Left forelimb (tissue), 1 donor: ENCODE results near the gene HTR7.

ENCODE experiments used
- DNase-seq: peaks from one replicate; pipeline ENCODE4 v3.0.0-alpha.2; 2018; ENCODE audit warnings: low spot score

HTR7 gene

DNA sequence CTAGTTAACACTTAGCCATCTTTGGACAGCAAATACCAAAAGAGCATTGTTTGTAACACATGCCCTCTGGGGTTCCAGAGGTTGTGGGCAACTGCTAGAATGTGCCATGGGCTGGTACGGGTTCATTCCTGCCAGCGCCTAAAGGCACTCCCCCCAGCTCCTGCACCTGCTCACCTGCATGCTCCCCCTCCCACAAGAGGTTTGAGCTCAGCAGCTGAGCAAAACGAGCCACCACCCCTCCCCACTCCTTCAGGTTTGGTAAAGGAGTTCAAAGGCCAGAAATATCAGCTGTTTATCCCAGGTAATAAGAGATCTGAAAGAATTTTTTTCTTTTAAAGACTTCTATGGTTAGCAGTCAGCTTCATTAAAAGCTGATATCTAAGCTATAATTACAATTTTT lies 53.5 kb downstream of the HTR7 start:
- no peak for DNase-seq

DNA sequence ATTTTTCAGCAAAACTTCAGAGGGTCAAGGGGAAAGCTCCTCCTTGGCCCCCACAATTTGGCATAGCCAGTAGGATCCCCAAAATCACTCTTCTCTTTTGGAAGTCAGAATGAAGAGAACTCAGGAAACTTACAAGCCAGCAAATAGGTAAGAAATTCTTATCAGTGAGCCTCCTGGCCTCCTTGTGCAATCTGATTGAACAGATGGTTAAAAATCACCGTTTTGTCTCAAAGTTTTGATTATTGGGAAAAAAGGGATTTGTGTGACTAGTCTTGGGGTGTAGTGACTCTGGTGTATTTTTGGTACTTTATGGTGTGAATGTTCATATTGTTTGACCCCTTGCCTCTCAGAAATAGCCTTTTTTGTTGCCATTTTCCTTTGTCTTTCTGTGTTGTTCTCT lies 56.2 kb downstream of the HTR7 start:
- DNase-seq, result no peak

GRCh38 chr10:90800232-90800796 lies 57.5 kb downstream of the HTR7 start:
- no peak for DNase-seq

DNA sequence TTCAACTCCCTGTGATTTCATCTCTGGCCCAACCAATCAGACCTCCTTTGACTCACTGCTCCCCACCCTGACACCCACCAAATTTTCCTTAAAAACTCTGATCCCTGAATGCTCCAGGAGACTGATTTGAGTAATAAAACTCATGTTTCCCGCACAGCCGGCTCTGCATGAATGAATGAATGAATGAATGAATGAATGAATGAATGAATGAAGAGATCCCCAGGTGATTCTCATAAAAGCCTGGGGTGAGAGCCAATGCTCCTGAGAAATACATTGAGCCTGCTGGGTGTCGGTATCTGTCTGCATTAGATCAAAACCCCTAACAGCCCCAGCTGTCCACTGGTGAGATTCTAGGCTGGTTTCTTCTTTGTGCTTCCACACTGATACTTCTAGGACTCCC lies 58.7 kb downstream of the HTR7 start:
- DNase-seq, result no peak

GRCh38 chr10:90798482-90798881 lies 59.4 kb downstream of the HTR7 start:
- no peak for DNase-seq

DNA sequence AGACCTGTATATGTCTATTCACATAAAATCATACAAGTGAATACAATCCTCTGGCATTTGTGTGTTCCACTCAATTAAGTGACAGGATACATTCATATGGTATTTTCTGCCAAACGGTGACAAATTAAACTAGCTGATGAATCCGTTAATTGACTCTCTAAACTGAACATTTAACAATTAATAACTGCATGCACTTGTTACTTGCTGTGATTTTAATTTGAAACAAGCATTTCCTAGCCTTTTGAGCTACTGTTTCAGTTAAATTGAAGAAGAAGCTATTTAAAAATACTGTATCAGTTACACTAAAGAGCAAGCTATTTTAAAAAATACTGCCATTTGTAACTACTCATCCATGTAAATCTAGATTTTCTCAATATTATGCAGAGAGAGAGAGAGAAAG lies 67.4 kb downstream of the HTR7 start:
- DNase-seq, result no peak

- DNase-seq, result no peak
Observed at GRCh38 chr10:90788968-90789367, 68.9 kb downstream of the HTR7 start.

DNA sequence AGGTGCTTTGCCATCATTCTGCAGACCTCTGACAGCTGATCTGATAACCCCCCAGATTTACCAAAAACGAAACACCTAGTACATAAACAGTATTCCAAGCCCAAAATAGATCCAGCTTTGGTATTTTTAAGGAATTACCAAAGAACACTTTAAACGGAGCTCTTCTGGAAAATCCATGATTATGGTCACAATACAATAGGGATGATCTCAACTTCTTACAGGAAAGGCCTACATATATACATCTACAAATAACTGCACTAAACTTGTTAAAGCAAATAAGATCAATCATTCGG lies 69.7 kb downstream of the HTR7 start:
- no peak for DNase-seq

DNA sequence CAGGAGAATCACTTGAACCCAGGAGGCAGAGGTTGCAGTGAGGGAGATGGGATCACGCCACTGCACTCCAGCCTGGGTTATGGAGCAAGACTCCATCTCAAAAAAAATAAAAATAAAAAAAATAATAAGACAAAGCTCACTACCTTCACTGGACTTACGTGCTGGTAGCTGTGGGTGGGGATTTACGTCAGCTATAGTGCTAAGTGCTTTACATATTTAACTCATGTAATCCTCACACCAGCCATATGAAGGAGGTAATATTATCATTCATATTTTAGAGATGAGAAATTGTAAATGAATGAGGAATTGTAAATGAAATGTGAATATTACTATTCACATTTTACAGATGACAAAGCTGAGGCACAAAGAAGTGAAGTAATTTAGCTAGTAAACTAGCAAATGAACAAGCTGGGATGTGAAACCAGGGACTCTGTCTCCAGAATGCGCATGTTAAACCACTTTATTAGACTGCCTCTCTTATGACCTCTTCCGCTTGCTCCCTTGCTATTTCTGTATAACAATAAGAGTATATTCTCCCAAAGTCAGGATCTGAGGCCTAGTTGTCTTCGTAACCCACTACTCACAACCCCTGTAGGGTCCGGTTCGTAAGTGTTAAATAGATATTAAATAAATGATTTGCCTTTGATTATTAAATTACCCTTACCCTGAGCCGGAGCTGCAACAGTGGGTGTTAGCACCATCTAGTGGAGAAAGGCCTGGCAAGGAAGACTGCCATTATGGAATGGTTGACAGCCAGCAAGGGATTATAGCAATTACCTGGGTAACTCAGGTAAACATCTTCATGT lies 70.2 kb downstream of the HTR7 start:
- DNase-seq, result no peak

- DNase-seq, result no peak
Observed at GRCh38 chr10:90785782-90786181, 72.1 kb downstream of the HTR7 start.

GRCh38 chr10:90784771-90785170 lies 73.1 kb downstream of the HTR7 start:
- DNase-seq, result no peak

DNA sequence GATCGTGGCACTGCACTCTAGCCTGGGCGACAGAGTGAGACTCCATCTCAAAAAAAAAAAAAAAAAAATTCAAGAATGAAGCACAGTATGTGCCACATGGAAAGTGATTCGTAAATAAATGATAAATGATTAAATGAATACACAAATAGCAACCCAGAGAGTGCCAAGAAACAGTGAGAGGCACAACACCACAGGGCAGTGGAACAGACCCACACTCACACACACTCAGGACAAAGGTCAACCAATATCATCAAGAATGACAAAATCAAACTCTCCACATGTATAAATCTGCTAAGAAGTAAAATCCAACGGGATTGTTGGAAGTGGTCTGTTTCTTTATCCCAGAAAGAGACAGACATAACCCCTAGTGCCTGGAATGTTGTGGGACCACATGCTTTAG lies 77.4 kb downstream of the HTR7 start:
- no peak for DNase-seq

DNA sequence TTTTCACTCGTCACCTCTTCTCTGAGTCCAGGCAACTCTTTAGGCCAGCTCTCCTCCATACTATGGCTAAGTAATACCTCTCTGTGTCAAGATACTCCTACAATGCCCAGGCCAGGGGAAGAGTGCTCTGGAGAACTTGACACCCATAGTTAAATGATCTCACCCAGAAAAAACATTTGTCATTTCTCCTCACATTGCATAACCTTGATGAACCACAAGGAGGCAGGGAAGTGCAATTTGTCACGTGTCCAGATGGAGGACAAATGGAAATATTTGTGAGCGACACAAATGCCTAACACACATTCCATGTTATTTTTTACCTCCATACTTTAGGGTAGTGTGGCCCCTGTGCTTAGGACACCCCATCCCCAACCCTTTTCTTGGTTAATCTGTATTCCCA lies 78.3 kb downstream of the HTR7 start:
- no peak for DNase-seq

GRCh38 chr10:90777621-90778020 lies 80.2 kb downstream of the HTR7 start:
- DNase-seq, result no peak

- no peak for DNase-seq
Observed at GRCh38 chr10:90775351-90776028, 82.3 kb downstream of the HTR7 start.

DNA sequence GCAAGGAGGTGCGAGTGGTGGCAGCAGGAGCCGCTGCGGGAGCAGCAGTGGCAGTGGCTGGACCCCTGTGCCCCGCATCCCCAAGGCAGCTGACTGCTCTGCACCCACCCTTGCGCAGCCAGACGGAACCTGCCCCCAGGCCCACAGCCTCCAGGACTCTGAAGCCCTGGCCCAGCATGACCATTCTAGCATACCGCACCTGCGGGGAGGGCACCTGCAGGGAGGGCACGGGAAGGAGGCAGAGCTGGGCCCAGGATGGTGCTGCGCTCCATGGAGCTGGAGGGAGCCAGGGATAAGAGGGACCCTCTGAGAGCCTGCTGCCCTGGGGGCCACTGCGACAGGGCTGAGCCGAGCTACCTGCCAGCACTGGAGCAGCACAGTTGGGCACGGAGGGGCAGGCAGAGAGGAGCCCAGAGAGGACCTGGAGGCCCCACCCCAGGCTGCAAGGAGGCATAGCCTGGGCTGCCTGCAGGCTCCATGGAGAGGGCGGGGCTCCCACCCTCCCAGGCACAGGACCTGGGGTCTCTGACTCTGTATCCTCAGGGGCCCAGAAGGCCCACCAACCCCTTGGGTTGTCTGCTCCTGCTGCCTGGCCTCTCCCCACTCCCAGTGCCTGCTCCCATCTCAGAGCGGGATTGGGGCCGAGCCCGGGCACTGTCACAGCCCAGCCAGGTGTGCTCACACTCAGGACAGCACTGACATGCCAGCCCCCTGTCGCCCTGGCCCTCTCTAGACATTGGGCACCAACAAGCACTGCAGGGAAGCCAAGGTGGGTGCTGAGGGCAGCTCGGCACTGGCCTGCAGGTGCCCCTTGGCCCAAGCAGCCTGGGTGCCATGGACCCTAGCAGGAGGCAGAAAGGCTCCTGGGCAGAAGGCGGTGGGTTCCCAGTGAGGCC lies 87.6 kb downstream of the HTR7 start:
- no peak for DNase-seq

GRCh38 chr10:90751107-90751997 lies 106.5 kb downstream of the HTR7 start:
- DNase-seq, result no peak

DNA sequence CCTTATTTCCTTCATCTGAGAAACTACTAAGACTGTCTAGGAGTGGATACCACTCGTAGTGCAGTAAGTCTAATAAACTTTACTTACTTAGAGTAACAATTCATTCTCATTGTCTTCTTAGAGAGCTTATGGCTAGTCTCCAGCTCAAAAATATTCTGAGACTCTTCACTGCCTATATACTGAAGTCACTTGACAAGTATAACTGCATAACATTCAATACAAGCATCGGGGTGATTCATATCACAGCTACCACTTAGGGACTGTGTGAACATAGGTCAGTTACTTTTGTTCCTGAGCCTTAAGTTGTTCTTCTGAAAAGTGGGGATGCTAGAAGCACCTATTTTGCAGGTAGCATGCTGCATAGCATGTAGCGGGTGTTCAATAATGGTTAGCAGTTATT lies 111.0 kb downstream of the HTR7 start:
- DNase-seq, result no peak

DNA sequence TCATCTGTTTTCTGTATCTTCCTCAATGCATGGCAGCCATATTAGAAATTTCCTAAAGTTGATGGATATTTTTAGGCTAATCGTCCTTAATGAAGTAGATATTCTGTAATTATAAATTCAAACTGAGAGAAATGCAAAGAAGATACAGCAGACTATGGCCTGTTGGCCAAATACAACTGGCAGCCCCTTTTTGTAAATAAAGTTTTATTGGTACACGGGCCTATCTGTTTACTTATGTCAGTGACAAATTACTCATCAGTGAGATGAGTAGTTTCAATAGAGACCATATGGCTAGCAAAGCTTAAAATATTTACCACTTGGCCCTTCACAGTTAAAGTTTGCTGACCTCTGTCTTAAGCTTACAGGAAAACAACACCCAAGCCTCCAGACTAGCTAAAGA lies 112.3 kb downstream of the HTR7 start:
- DNase-seq, result no peak

DNA sequence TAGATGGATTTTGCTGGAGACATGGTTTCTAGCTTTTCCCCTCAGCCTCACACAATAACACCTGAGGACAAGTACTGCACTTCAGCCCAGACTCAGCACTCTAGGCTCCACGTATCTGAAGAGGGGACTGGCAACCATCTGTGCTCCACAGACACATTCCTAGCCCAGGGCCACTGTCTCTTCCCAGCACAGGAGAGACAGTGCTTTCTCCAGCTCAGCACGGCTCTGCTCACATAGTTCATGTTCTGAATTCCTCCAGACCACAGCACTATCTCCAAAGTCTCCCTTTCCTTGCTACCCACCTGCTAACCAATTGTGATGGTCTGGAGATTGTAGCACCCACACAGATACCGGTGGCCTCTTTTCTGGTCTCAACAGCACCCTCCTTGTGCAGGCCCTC lies 114.5 kb downstream of the HTR7 start:
- no peak for DNase-seq

GRCh38 chr10:90741926-90742565 lies 115.8 kb downstream of the HTR7 start:
- DNase-seq, result no peak
